Activated CD4-positive, CD25-positive, alpha-beta regulatory T cell (primary cell): Measurements from ENCODE around the gene CREBL2.

Experiments used
- DNase-seq, 4 experiments: peaks; one replicate each; lab custom pipeline; 2025; lab: John Stamatoyannopoulos, UW

The CREBL2 gene

GRCh38 chr12:12676605-12677004 lies 64.9 kb downstream of the CREBL2 start:
- DNase-seq: no peak

- no peak for DNase-seq
Measured at GRCh38 chr12:12681061-12681765, 69.5 kb downstream of the CREBL2 start.

GRCh38 chr12:12682284-12682683 lies 70.6 kb downstream of the CREBL2 start:
- DNase-seq: no peak

- DNase-seq: no peak
Measured at GRCh38 chr12:12683136-12683697, 71.5 kb downstream of the CREBL2 start.

GRCh38 chr12:12683725-12684124 lies 72.0 kb downstream of the CREBL2 start:
- no peak for DNase-seq

- no peak for DNase-seq
Measured at GRCh38 chr12:12684375-12685106, 72.9 kb downstream of the CREBL2 start.

GRCh38 chr12:12685305-12685704 lies 73.6 kb downstream of the CREBL2 start:
- DNase-seq: no peak

- DNase-seq: no peak
Measured at GRCh38 chr12:12686472-12686871, 74.8 kb downstream of the CREBL2 start.

GRCh38 chr12:12686925-12687324 lies 75.2 kb downstream of the CREBL2 start:
- no peak for DNase-seq

GRCh38 chr12:12689647-12690300 lies 78.1 kb downstream of the CREBL2 start:
- no peak for DNase-seq

- no peak for DNase-seq
Measured at GRCh38 chr12:12691549-12691948, 79.9 kb downstream of the CREBL2 start.

- DNase-seq: no peak
Measured at GRCh38 chr12:12693111-12693671, 81.5 kb downstream of the CREBL2 start.
